HEK293 (cell line): ENCODE measurements around the gene F11.

Experiments used
- CTCF ChIA-PET: fragments of 350-600 bp; formaldehyde crosslinking; extraction: SDS; loops from one replicate; lab custom pipeline; 2021; ENCODE audit warnings: antibody characterized with exemption; lab: Yijun Ruan, JAX
- POLR2A ChIA-PET: fragments of 300-600 bp; formaldehyde crosslinking; extraction: SDS; loops from one replicate; lab custom pipeline; 2020; ENCODE audit warnings: antibody characterized with exemption, inconsistent platforms; lab: Yijun Ruan, JAX
- H3K27ac ChIP-seq: fragments of 200-500 bp; sonication (Bioruptor generic); 2 replicates; pipeline ENCODE4 v1.5.1; 2014; ENCODE audit warnings: low read depth, low read length, control low read depth, inconsistent platforms; ENCODE audit errors: extremely low read depth
- H3K36me3 ChIP-seq, 2 experiments: fragments of 200-500 bp in 1 of 2; sonication (Bioruptor generic) in 1 of 2; 1 replicate in 1 of 2; 2 replicates in 1 of 2; pipeline ENCODE4 v1.5.1; 2014 to 2017; ENCODE audit warnings: inconsistent platforms in 2 of 2, low read length in 2 of 2; ENCODE audit not compliant: control insufficient read depth in 2 of 2, insufficient read depth in 1 of 2
- H3K4me1 ChIP-seq: fragments of 200-500 bp; sonication (Bioruptor generic); 2 replicates; pipeline ENCODE4 v1.5.1; 2014; ENCODE audit warnings: mild to moderate bottlenecking, low read length, inconsistent platforms; ENCODE audit not compliant: control insufficient read depth, insufficient read depth
- H3K4me3 ChIP-seq: 2 replicates; pipeline ENCODE4 v1.5.1; 2011; ENCODE audit warnings: low read depth, mild to moderate bottlenecking, control low read depth, low read length, moderate library complexity
- H3K9me3 ChIP-seq: fragments of 200-500 bp; sonication (Bioruptor generic); 2 replicates; pipeline ENCODE4 v1.5.1; 2014; ENCODE audit warnings: low read depth, low read length, inconsistent platforms; ENCODE audit not compliant: control insufficient read depth, insufficient read depth
- PRDM1 ChIP-seq: fragments of 450-650 bp; formaldehyde crosslinking; IDR thresholded peaks from 2 replicates; pipeline ENCODE4; 2016; ENCODE audit warnings: missing biosample characterization, missing genetic modification characterization
- REPIN1 ChIP-seq: fragments of 450-650 bp; formaldehyde crosslinking; IDR thresholded peaks from 2 replicates; pipeline ENCODE4 v1.5.1; 2017; ENCODE audit warnings: missing biosample characterization, missing genetic modification characterization, low read depth
- ZBTB21 ChIP-seq: fragments of 450-650 bp; formaldehyde crosslinking; IDR thresholded peaks from 2 replicates; pipeline ENCODE4 v1.5.1; 2017; ENCODE audit warnings: missing biosample characterization, missing genetic modification characterization
- ZBTB48 ChIP-seq: fragments of 450-650 bp; formaldehyde crosslinking; IDR thresholded peaks from 2 replicates; pipeline ENCODE4 v1.5.1; 2016; ENCODE audit warnings: missing biosample characterization, missing genetic modification characterization
- ZNF157 ChIP-seq: fragments of 450-650 bp; formaldehyde crosslinking; IDR thresholded peaks from 2 replicates; pipeline ENCODE4 v1.5.1; 2016; ENCODE audit warnings: missing biosample characterization, missing genetic modification characterization
- ZNF211 ChIP-seq: fragments of 450-650 bp; formaldehyde crosslinking; IDR thresholded peaks from 2 replicates; pipeline ENCODE4 v1.5.1; 2016; ENCODE audit warnings: low read depth, missing biosample characterization, missing genetic modification characterization
- ZNF266 ChIP-seq: fragments of 450-650 bp; formaldehyde crosslinking; IDR thresholded peaks from 2 replicates; pipeline ENCODE4 v1.5.1; 2016; ENCODE audit warnings: missing biosample characterization, missing genetic modification characterization, low read depth
- ZNF292 ChIP-seq: fragments of 450-650 bp; formaldehyde crosslinking; IDR thresholded peaks from 2 replicates; pipeline ENCODE4 v1.5.1; 2016; ENCODE audit warnings: low read depth, missing biosample characterization, missing genetic modification characterization, borderline replicate concordance
- ZNF433 ChIP-seq: fragments of 450-650 bp; formaldehyde crosslinking; IDR thresholded peaks from 2 replicates; pipeline ENCODE4 v1.5.1; 2016; ENCODE audit warnings: missing biosample characterization, missing genetic modification characterization, low read depth
- ZNF510 ChIP-seq: fragments of 450-650 bp; formaldehyde crosslinking; IDR thresholded peaks from 2 replicates; pipeline ENCODE4 v1.5.1; 2018; ENCODE audit warnings: mild to moderate bottlenecking, missing genetic modification characterization, missing biosample characterization; ENCODE audit not compliant: insufficient replicate concordance
- ZNF530 ChIP-seq: fragments of 450-650 bp; formaldehyde crosslinking; IDR thresholded peaks from 2 replicates; pipeline ENCODE4 v1.5.1; 2016; ENCODE audit warnings: low read depth, missing biosample characterization, missing genetic modification characterization
- ZNF664 ChIP-seq: fragments of 450-650 bp; formaldehyde crosslinking; IDR thresholded peaks from 2 replicates; pipeline ENCODE4 v1.5.1; 2016; ENCODE audit warnings: missing biosample characterization, missing genetic modification characterization
- ZNF830 ChIP-seq: fragments of 450-650 bp; IDR thresholded peaks from 2 replicates; pipeline ENCODE4 v1.5.0; 2018; ENCODE audit warnings: missing biosample characterization, missing genetic modification characterization, low read depth, mild to moderate bottlenecking, moderate library complexity
- TF ChIP-seq, protein P1 (sequence below): fragments of 450-650 bp; formaldehyde crosslinking; IDR thresholded peaks from 2 replicates; pipeline ENCODE4 v1.5.1; 2017; ENCODE audit warnings: missing biosample characterization, missing genetic modification characterization
- TF ChIP-seq, protein P2 (sequence below): fragments of 450-650 bp; formaldehyde crosslinking; IDR thresholded peaks from 2 replicates; pipeline ENCODE4 v1.5.1; 2016; ENCODE audit warnings: missing biosample characterization, missing genetic modification characterization
- TF ChIP-seq, protein P3 (sequence below): fragments of 450-650 bp; formaldehyde crosslinking; IDR thresholded peaks from 2 replicates; pipeline ENCODE4 v1.5.1; 2016; ENCODE audit warnings: missing biosample characterization, missing genetic modification characterization
- TF ChIP-seq, protein P4 (sequence below): fragments of 450-650 bp; formaldehyde crosslinking; IDR thresholded peaks from 2 replicates; pipeline ENCODE4 v1.5.0; 2017; ENCODE audit warnings: missing biosample characterization, missing genetic modification characterization, borderline replicate concordance
- TF ChIP-seq, protein P5 (sequence below): fragments of 450-650 bp; formaldehyde crosslinking; IDR thresholded peaks from 2 replicates; pipeline ENCODE4 v1.5.1; 2016; ENCODE audit warnings: missing biosample characterization, missing genetic modification characterization
- TF ChIP-seq, protein P6 (sequence below): fragments of 450-650 bp; formaldehyde crosslinking; conservative IDR thresholded peaks from 2 replicates; pipeline ENCODE4 v1.5.1; 2016; ENCODE audit warnings: low read depth, missing biosample characterization, missing genetic modification characterization

The F11 gene

DNA sequence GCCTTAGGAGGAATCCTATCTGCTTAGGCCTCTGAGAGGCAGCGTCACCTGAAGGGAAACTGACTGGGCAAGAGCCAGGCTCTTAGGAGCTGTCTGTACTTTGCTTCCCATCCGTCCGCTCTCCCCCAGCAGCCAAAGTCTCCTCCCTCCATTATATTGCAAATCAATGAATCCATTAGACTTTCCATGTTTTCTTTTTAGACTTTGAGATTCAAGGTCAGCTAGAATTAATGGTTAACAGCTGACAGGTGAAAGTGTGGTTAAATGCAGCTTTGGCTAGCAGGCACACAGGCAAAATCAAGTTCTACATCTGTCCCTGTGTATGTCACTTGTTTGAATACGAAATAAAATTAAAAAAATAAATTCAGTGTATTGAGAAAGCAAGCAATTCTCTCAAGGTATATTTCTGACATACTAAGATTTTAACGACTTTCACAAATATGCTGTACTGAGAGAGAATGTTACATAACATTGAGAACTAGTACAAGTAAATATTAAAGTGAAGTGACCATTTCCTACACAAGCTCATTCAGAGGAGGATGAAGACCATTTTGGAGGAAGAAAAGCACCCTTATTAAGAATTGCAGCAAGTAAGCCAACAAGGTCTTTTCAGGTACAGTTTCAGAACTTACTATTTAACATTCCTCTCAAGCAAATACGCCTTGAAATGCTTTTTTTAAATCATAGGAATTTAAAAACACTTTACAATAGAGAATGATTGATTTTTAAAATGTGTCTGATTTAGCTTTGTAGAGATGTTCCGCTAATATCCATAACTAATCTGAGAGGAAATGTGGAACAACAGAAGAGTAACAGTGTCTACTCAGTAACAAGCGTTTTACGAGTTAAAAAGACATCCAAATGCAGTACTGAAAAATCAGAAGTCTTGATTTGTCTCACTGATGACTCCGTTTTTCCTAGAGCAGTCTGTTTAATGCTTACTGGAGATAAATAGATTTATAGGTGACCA lies at the start of gene F11:
TSS of gene F11 (plus strand) at position 507 of the 970 bp plus-strand sequence. CDS start 948 bp downstream, outside the sequence.
- ChIA-PET CTCF (interaction anchor here (0.5 to 1.0 kb wide), 3 partner anchors 14 to 1729 kb away, joined by 3 to 4 read pairs (median 3); no protein-coding TSS in a partner anchor), POLR2A (no interaction called here)
- H3K27ac ChIP-seq: no peak within 1 kb of the TSS
- no peaks in the 10 kb centered on the region for H3K4me1 ChIP-seq
- H3K9me3 ChIP-seq: no peaks in the 10 kb centered on the region
- H3K36me3 ChIP-seq: no peaks in the 10 kb centered on the region
- H3K4me3 ChIP-seq: no peak within 1 kb of the TSS
- TF ChIP-seq, protein P1, sequence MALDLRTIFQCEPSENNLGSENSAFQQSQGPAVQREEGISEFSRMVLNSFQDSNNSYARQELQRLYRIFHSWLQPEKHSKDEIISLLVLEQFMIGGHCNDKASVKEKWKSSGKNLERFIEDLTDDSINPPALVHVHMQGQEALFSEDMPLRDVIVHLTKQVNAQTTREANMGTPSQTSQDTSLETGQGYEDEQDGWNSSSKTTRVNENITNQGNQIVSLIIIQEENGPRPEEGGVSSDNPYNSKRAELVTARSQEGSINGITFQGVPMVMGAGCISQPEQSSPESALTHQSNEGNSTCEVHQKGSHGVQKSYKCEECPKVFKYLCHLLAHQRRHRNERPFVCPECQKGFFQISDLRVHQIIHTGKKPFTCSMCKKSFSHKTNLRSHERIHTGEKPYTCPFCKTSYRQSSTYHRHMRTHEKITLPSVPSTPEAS (tag by site-specific recombination): no peak
- TF ChIP-seq ZNF433 (tag by site-specific recombination): no peak
- TF ChIP-seq, protein P2, sequence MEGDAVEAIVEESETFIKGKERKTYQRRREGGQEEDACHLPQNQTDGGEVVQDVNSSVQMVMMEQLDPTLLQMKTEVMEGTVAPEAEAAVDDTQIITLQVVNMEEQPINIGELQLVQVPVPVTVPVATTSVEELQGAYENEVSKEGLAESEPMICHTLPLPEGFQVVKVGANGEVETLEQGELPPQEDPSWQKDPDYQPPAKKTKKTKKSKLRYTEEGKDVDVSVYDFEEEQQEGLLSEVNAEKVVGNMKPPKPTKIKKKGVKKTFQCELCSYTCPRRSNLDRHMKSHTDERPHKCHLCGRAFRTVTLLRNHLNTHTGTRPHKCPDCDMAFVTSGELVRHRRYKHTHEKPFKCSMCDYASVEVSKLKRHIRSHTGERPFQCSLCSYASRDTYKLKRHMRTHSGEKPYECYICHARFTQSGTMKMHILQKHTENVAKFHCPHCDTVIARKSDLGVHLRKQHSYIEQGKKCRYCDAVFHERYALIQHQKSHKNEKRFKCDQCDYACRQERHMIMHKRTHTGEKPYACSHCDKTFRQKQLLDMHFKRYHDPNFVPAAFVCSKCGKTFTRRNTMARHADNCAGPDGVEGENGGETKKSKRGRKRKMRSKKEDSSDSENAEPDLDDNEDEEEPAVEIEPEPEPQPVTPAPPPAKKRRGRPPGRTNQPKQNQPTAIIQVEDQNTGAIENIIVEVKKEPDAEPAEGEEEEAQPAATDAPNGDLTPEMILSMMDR: no peak
- no peak for TF ChIP-seq ZNF530
- TF ChIP-seq ZBTB48 (tag by site-specific recombination): no peak
- TF ChIP-seq ZNF157 (tag by site-specific recombination): no peak
- TF ChIP-seq ZNF211 (tag by site-specific recombination): no peak
- TF ChIP-seq ZNF292 (tag by site-specific recombination): no peak
- TF ChIP-seq, protein P3, sequence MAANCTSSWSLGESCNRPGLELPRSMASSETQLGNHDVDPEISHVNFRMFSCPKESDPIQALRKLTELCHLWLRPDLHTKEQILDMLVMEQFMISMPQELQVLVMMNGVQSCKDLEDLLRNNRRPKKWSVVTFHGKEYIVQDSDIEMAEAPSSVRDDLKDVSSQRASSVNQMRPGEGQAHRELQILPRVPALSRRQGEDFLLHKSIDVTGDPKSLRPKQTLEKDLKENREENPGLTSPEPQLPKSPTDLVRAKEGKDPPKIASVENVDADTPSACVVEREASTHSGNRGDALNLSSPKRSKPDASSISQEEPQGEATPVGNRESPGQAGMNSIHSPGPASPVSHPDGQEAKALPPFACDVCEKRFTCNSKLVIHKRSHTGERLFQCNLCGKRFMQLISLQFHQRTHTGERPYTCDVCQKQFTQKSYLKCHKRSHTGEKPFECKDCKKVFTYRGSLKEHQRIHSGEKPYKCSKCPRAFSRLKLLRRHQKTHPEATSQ: no peak
- TF ChIP-seq REPIN1 (tag by site-specific recombination): no peak
- no peak for TF ChIP-seq ZNF664 (tag by site-specific recombination)
- TF ChIP-seq ZBTB21 (tag by site-specific recombination): no peak
- TF ChIP-seq, protein P4, sequence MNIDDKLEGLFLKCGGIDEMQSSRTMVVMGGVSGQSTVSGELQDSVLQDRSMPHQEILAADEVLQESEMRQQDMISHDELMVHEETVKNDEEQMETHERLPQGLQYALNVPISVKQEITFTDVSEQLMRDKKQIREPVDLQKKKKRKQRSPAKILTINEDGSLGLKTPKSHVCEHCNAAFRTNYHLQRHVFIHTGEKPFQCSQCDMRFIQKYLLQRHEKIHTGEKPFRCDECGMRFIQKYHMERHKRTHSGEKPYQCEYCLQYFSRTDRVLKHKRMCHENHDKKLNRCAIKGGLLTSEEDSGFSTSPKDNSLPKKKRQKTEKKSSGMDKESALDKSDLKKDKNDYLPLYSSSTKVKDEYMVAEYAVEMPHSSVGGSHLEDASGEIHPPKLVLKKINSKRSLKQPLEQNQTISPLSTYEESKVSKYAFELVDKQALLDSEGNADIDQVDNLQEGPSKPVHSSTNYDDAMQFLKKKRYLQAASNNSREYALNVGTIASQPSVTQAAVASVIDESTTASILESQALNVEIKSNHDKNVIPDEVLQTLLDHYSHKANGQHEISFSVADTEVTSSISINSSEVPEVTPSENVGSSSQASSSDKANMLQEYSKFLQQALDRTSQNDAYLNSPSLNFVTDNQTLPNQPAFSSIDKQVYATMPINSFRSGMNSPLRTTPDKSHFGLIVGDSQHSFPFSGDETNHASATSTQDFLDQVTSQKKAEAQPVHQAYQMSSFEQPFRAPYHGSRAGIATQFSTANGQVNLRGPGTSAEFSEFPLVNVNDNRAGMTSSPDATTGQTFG (tag by site-specific recombination): no peak
- no peak for TF ChIP-seq ZNF266 (tag by site-specific recombination)
- TF ChIP-seq, protein P5, sequence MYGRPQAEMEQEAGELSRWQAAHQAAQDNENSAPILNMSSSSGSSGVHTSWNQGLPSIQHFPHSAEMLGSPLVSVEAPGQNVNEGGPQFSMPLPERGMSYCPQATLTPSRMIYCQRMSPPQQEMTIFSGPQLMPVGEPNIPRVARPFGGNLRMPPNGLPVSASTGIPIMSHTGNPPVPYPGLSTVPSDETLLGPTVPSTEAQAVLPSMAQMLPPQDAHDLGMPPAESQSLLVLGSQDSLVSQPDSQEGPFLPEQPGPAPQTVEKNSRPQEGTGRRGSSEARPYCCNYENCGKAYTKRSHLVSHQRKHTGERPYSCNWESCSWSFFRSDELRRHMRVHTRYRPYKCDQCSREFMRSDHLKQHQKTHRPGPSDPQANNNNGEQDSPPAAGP (tag by site-specific recombination): no peak
- no peak for TF ChIP-seq ZNF510 (tag by site-specific recombination)
- TF ChIP-seq PRDM1: no peak
- no peak for TF ChIP-seq ZNF830
- TF ChIP-seq, protein P6, sequence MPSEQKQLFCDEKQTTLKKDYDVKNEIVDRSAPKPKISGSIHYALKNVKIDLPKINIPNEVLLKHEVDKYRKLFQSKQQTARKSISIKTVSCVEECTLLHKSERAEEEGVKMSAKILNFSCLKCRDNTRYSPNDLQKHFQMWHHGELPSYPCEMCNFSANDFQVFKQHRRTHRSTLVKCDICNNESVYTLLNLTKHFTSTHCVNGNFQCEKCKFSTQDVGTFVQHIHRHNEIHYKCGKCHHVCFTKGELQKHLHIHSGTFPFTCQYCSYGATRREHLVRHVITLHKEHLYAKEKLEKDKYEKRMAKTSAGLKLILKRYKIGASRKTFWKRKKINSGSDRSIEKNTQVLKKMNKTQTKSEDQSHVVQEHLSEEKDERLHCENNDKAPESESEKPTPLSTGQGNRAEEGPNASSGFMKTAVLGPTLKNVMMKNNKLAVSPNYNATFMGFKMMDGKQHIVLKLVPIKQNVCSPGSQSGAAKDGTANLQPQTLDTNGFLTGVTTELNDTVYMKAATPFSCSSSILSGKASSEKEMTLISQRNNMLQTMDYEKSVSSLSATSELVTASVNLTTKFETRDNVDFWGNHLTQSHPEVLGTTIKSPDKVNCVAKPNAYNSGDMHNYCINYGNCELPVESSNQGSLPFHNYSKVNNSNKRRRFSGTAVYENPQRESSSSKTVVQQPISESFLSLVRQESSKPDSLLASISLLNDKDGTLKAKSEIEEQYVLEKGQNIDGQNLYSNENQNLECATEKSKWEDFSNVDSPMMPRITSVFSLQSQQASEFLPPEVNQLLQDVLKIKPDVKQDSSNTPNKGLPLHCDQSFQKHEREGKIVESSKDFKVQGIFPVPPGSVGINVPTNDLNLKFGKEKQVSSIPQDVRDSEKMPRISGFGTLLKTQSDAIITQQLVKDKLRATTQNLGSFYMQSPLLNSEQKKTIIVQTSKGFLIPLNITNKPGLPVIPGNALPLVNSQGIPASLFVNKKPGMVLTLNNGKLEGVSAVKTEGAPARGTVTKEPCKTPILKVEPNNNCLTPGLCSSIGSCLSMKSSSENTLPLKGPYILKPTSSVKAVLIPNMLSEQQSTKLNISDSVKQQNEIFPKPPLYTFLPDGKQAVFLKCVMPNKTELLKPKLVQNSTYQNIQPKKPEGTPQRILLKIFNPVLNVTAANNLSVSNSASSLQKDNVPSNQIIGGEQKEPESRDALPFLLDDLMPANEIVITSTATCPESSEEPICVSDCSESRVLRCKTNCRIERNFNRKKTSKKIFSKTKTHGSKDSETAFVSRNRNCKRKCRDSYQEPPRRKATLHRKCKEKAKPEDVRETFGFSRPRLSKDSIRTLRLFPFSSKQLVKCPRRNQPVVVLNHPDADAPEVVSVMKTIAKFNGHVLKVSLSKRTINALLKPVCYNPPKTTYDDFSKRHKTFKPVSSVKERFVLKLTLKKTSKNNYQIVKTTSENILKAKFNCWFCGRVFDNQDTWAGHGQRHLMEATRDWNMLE (tag by site-specific recombination): no peak
